ENCODE data around the gene PSMG4. TPM values are rescaled to one million over a fixed set of nuclear protein-coding genes. Genes with fewer than 3 reads are reported as not detected.

Gene PSMG4
- total RNA-seq, 1 donor from 2014 or later: 33.5 TPM

DNA sequence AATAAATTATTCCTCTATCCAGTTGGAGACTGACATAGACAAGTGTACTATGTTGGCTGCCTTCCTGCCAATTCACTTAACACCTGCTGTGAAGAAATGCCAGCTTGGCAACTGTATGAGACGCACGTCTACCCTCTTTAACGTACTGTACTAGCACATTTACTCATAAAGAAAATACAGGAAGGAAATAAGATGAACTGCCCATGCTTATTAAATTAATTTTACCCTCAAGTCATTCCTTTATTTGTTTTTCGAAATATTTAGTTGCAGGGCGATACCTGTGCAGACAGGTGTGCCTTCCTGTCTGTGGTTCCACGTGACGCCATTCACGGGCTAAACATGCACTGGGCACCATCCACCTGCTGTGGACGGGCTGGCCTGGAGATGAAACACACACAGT lies 52.0 kb downstream of the PSMG4 start:
- no peak for DNase-seq

DNA sequence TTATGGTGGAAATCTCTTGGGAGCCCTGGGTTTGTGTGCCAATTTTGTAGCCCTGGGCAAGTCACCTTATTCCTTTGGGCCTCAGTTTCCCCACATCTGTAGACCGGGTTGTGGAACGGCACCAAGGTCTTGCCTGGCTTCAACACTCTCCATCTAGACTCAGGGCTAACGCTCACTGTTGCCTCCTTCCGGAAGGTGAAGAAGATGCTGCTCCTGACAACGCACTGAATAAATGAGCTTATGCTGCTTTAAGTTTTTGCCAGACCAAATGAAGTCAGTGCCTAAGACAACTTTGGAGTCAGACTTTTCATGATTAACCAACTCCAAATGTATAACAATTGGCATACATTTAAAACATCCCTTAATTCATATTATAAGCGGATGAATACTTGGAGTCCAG lies 53.1 kb downstream of the PSMG4 start:
- DNase-seq: no peak

DNA sequence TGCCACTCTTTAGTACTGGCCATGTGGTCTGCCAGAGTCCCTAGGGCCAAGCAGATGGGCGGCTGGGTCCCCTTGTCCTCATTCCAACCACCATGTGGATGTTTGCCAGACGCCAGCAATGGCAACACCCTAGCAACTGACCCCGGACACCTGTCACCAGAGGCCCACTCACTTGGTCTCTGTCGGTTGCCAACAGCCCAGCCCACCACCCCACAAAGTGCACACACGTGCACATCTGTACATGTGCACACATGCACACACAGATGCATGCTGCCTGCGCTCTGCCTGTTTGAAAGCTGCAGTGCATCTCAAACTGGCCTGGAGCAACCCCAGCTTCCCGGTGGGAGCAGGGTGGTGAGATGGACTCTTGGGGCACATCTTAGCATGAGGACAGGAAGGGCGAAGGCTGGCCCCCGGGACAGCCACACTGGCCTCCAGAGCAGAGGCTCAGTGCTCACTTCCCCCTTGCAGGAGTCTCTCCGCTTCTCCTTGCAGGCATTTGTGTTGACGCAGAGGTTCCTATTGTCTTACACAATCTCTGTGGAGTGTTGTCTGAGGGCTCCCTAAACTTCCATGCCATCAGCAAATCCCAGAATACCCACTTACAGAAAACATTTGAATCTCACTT lies 54.0 kb downstream of the PSMG4 start:
- no peak for DNase-seq

DNA sequence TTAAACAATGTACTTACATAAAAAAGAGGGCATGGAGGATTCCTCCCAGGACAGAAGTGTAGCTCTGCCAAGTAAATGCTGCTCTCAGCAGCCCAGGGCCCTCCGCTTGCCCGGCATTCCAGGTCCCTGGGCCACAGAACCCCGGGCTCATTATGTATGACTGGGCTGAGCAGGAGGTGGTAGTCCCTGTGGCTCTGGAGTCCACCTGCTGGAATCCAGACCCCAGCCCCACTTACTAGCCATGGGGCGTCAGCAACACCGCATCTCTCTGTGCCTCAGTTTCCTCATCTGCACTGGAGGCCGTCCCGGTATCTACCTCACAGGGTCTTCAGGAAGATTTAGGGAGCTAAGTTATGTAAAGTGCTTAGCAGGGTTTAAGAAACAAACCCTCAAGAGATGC lies 55.4 kb downstream of the PSMG4 start:
- no peak for DNase-seq

DNA sequence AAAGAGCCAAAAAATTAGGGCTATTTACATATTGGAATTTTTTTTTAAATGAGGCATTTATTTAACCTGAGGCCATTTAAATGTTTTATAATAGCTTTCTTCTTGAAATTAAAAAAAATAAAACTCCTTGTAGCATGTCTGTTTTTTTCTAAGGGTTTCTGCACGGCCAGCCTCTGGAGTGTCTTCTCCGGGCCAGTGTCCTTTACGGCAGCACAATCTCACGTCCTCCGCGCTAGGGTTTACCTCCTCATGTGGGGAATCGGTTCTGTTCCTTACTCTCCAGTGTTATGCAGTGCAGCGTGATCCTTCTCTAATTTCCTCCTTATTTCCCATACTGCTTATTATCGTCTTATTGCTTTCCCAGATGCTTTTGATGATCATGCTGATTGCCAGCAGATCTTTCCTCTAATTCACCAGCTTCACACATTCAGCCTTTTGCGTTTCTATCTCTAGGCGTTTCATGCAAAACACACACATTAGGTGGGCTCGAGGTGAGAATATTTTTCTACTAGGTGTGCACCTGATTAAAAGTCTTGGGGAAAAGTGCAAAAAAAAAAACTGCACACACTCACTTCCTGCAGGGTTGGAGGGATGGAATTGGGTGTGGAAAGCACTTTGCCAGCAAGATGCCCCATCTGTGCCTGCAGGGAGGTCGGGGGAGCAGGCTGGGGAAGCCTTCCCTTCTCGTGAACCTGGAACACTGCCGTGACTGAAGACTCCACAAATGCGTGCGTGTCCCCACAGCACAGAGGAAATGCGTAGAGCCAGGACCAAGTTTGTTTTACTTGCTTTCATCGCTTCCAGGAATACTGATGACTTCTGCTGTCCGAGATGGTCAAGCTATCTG lies 56.1 kb downstream of the PSMG4 start:
- DNase-seq: no peak

DNA sequence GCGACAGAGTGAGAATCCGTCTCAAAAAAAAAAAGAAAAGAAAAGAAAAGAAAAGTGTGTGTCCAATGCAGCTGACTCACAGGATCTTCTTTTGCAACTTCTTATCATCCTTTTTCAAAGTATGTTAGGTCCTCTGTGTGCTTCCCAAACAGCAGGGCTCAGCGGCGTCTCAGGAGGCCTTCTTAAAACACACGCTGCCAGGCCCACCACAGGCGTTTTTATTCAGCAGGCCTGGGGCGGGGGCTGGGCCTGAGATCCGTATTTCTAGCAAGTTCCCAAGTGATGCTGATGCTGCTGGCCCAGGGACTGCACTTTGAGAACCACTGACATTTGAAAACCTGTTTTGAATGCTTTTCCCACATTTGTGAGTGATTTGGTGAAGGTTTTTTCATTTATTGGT lies 57.1 kb downstream of the PSMG4 start:
- DNase-seq: no peak

DNA sequence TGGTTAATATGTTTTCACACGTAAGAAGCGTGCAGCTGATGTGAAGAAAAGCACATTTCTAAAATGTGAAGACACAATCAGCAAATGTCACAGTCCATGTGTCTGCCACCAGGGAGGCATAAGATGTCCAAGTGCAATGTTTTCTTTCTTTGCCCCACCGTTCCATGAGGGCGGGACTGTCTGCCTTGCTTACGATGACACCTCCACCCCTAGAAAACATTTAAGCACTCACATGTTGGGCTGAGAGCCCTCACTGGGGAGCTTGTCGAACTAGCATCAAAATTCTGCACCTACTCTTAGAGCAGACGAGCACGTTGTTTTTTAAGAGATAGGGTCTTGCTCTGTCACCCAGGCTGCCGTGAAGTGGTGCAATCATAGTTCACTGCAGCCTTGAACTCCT lies 57.6 kb downstream of the PSMG4 start:
- no peak for DNase-seq

DNA sequence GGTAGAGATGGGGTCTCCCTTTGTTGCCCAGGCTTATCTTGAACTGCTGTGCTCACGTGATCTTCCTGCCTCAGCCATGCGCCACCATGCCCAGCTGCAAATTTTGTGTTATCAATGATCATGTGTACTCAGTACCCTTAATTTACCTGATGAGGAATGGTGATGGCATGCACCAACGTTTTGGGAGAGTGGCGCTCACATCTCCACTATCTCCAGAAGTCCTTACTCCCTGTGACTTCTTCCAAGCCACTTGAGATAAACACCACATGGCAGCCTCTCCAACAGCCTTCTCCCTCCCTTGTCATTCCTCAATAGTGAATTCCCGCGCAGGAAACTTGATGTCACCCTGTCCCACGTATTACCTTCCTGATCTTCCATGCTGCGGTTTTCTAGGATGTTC lies 58.1 kb downstream of the PSMG4 start:
- no peak for DNase-seq

Other genes starting within 250 kb of the PSMG4 start
- 30.5 and 35.4 TPM in 2 replicates for gene RIPK1, start 190.5 kb upstream of the PSMG4 start, total RNA-seq
- 14.2 and 20.8 TPM in 2 replicates for gene BPHL, start 140.2 kb upstream of the PSMG4 start, total RNA-seq
- 77.2 and 88.7 TPM in 2 replicates for gene TUBB2A, start 101.4 kb upstream of the PSMG4 start, total RNA-seq
- 6.7 and 9.7 TPM in 2 replicates for gene TUBB2B, start 31.3 kb upstream of the PSMG4 start, total RNA-seq
- gene SLC22A23, start 198.1 kb downstream of the PSMG4 start, total RNA-seq: 58.5 and 70.6 TPM in 2 replicates

Data from dermis blood vessel endothelial cell (primary cell).